CD4-positive, CD25-positive, alpha-beta regulatory T cell (primary cell): ENCODE results near the gene NADK. TPM values are rescaled to one million over a fixed set of nuclear protein-coding genes. Genes with fewer than 3 reads are reported as not detected.

ENCODE experiments used
- ATAC-seq, 2 donors: fragments of 150-1000 bp; cut with Tn5 transposase; one replicate each; pipeline ENCODE4 v1.10.0; 2021; ENCODE audit warnings: low read depth in 2 of 2, moderate number of reproducible peaks in 2 of 2, moderate library complexity in 1 of 2
- DNase-seq, 3 donors: peaks; one replicate each; pipeline versions ENCODE4 v3.0.0 to v3.0.0-alpha.2; 2012 to 2022; ENCODE audit warnings: mixed read lengths in 1 of 3
- H3K27ac ChIP-seq: one replicate; pipeline ENCODE4 v1.7.0; 2013; ENCODE audit warnings: mild to moderate bottlenecking, low read length; ENCODE audit not compliant: insufficient read depth, poor library complexity, severe bottlenecking
- H3K27me3 ChIP-seq: one replicate; pipeline ENCODE4 v1.7.0; 2013; ENCODE audit warnings: low read length; ENCODE audit not compliant: control insufficient read depth, insufficient read depth
- H3K36me3 ChIP-seq: one replicate; pipeline ENCODE4 v1.7.0; 2013; ENCODE audit warnings: mild to moderate bottlenecking, low read length, moderate library complexity; ENCODE audit not compliant: control insufficient read depth, insufficient read depth
- H3K4me1 ChIP-seq: 2 replicates; pipeline ENCODE4 v1.7.0; 2013; ENCODE audit warnings: mild to moderate bottlenecking, low read length; ENCODE audit not compliant: insufficient read depth, control insufficient read depth, poor library complexity, severe bottlenecking
- H3K4me3 ChIP-seq: one replicate; pipeline ENCODE4 v1.7.0; 2013; ENCODE audit warnings: low read depth, mild to moderate bottlenecking, low read length, moderate library complexity
- H3K9me3 ChIP-seq, 2 experiments: 1 replicate in 1 of 2; 2 replicates in 1 of 2; pipeline ENCODE4 v1.7.0; 2013; ENCODE audit warnings: low read length in 2 of 2, mild to moderate bottlenecking in 1 of 2, moderate library complexity in 1 of 2; ENCODE audit not compliant: control insufficient read depth in 2 of 2
- H3K27ac Mint-ChIP-seq, 3 donors: one replicate each; pipeline ENCODE4 v1.8.0; 2020 to 2022; ENCODE audit warnings: mild to moderate bottlenecking in 3 of 3, mixed read lengths in 3 of 3, moderate library complexity in 2 of 3
- H3K27me3 Mint-ChIP-seq: one replicate; pipeline ENCODE4 v1.8.0; 2022; ENCODE audit warnings: mild to moderate bottlenecking, mixed read lengths
- H3K36me3 Mint-ChIP-seq: one replicate; pipeline ENCODE4 v1.8.0; 2020; ENCODE audit warnings: mixed read lengths
- H3K4me1 Mint-ChIP-seq, 4 donors: one replicate each; pipeline ENCODE4 v1.8.0; 2020 to 2022; ENCODE audit warnings: mixed read lengths in 4 of 4, mild to moderate bottlenecking in 1 of 4
- H3K4me3 Mint-ChIP-seq, 4 donors: one replicate each; pipeline ENCODE4 v1.8.0; 2020 to 2022; ENCODE audit warnings: mild to moderate bottlenecking in 4 of 4, mixed read lengths in 4 of 4, moderate library complexity in 3 of 4
- H3K9me3 Mint-ChIP-seq, 7 donors: one replicate each; pipeline ENCODE4 v1.8.0; 2020 to 2022; ENCODE audit warnings: mixed read lengths in 7 of 7, mild to moderate bottlenecking in 3 of 7, moderate library complexity in 2 of 7
- polyA plus RNA-seq, 4 donors: library from polyadenylated mRNA; unstranded; fragments of 300-500 nt; fragmentation: Illumina TruSeq; gene quantifications; one replicate each; pipeline ENCODE4 v1.2.3, GENCODE V29; 2021
- total RNA-seq: library from RNA; stranded (reverse); gene quantifications from one replicate; pipeline ENCODE4 v1.2.3, GENCODE V29; 2022

The NADK gene
- total and polyA plus RNA-seq, 5 donors from 2014 or later: 18.7 to 52.6 (median 22.6) TPM

- ATAC-seq: no peak
- no peak overlapping the region for H3K27ac Mint-ChIP-seq
- Histone ChIP-seq H3K4me1 (peaks cover under 1% of the 10 kb centered on the region), H3K4me3 (no peak overlapping the region), H3K27me3 (no peaks in the 10 kb centered on the region), H3K36me3 (peaks cover 20% of the 10 kb centered on the region), H3K9me3 (no peaks in the 10 kb centered on the region), H3K27ac (no peak overlapping the region)
- DNase-seq: no peak
- H3K36me3 Mint-ChIP-seq: peaks cover 28% of the 10 kb centered on the region
- H3K9me3 Mint-ChIP-seq: peaks cover 0 to 5% (median 1%) of the 10 kb centered on the region in 7 donors
- no peaks in the 10 kb centered on the region for H3K27me3 Mint-ChIP-seq
- H3K4me3 Mint-ChIP-seq: peak overlapping the region in 1 of 4 donors; percentile 43
- peaks cover 0 to 14% (median 8%) of the 10 kb centered on the region in 4 donors for H3K4me1 Mint-ChIP-seq
These were observed 8.2 kb downstream of the NADK start for GRCh38 chr1:1770102-1770501.

DNA sequence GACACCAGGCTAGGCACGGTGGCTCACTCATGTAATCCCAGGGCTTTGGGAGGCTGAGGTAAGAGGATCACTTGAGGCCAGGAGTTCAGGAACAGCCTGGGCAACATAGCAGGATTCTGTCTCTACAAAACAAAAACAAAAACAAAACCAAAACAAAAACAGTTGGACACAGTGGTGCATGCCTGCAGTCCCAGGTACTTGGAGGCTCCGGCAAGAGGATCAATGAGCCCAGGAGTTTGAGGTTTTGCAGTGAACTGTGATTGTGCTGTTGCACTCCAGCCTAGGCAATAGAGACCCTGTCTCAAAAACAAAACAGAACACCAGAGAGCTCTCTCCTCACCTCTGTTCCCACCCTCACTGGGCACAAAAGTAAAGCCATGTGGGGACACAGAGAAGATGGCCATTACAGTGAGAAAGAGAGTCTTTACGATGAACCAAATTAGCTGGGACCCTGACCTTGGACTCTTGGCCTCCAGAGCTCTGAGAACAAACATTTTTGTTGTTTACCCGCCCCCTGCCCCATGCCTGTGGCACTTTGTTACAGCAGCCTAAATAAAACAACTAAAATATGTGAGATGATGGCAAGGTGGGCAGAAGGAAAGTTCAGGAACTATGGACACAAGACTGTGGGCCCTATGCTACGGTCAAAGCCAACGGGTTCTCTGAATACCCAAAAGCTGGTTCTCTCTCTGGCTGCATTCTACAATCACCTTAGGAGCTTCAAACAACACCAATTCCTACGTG is 9.8 kb downstream of the NADK start:
- no peaks in the 10 kb centered on the region for H3K9me3 ChIP-seq
- peaks cover 36% of the 10 kb centered on the region for H3K36me3 ChIP-seq
- DNase-seq (no peak), ATAC-seq (no peak)
- H3K4me3 ChIP-seq: no peak overlapping the region
- H3K36me3 Mint-ChIP-seq: peaks cover 32% of the 10 kb centered on the region
- no peaks in the 10 kb centered on the region for H3K4me1 ChIP-seq
- peaks cover 0 to 5% (median 1%) of the 10 kb centered on the region in 7 donors for H3K9me3 Mint-ChIP-seq
- peak overlapping the region in 2 of 3 donors; percentile 15 to 20 for H3K27ac Mint-ChIP-seq
- H3K4me1 Mint-ChIP-seq: peaks cover 0 to 14% (median 7%) of the 10 kb centered on the region in 4 donors
- no peak overlapping the region for H3K4me3 Mint-ChIP-seq
- no peak overlapping the region for H3K27ac ChIP-seq
- H3K27me3 ChIP-seq: no peaks in the 10 kb centered on the region
- H3K27me3 Mint-ChIP-seq: no peaks in the 10 kb centered on the region

- Histone ChIP-seq H3K36me3 (peaks cover 44% of the 10 kb centered on the region), H3K27me3 (no peaks in the 10 kb centered on the region), H3K4me1 (no peaks in the 10 kb centered on the region), H3K27ac (no peak overlapping the region), H3K9me3 (no peaks in the 10 kb centered on the region), H3K4me3 (no peak overlapping the region)
- no peaks in the 10 kb centered on the region for H3K27me3 Mint-ChIP-seq
- peaks cover 20% of the 10 kb centered on the region for H3K36me3 Mint-ChIP-seq
- ATAC-seq (no peak), DNase-seq (no peak)
- no peak overlapping the region for H3K27ac Mint-ChIP-seq
- H3K4me1 Mint-ChIP-seq: peaks cover 0 to 7% (median 2%) of the 10 kb centered on the region in 4 donors
- H3K9me3 Mint-ChIP-seq: no peaks in the 10 kb centered on the region
- no peak overlapping the region for H3K4me3 Mint-ChIP-seq
These were observed 13.3 kb downstream of the NADK start for GRCh38 chr1:1764876-1765470.

GRCh38 chr1:1763657-1764621 is 14.3 kb downstream of the NADK start:
- Histone ChIP-seq H3K27ac (no peak overlapping the region), H3K9me3 (no peaks in the 10 kb centered on the region), H3K36me3 (peaks cover 47% of the 10 kb centered on the region), H3K4me3 (no peak overlapping the region), H3K27me3 (no peaks in the 10 kb centered on the region), H3K4me1 (no peaks in the 10 kb centered on the region)
- ATAC-seq (peak; percentile 42 to 47), DNase-seq (no peak)
- H3K9me3 Mint-ChIP-seq: no peaks in the 10 kb centered on the region
- H3K4me3 Mint-ChIP-seq: no peak overlapping the region
- H3K27me3 Mint-ChIP-seq: no peaks in the 10 kb centered on the region
- peak overlapping the region in 1 of 3 donors; percentile 52 for H3K27ac Mint-ChIP-seq
- H3K4me1 Mint-ChIP-seq: peaks cover 0 to 7% (median 2%) of the 10 kb centered on the region in 4 donors
- peaks cover 20% of the 10 kb centered on the region for H3K36me3 Mint-ChIP-seq

- H3K27me3 Mint-ChIP-seq: no peaks in the 10 kb centered on the region
- H3K27ac ChIP-seq: no peak overlapping the region
- H3K36me3 Mint-ChIP-seq: peaks cover 14% of the 10 kb centered on the region
- peak overlapping the region in 1 of 4 donors; percentile 15 for H3K4me3 Mint-ChIP-seq
- ATAC-seq (no peak), DNase-seq (no peak)
- H3K4me3 ChIP-seq: no peak overlapping the region
- peaks cover 41% of the 10 kb centered on the region for H3K36me3 ChIP-seq
- H3K9me3 ChIP-seq: no peaks in the 10 kb centered on the region
- H3K4me1 Mint-ChIP-seq: peaks cover 0 to 2% (median 0%) of the 10 kb centered on the region in 4 donors
- no peaks in the 10 kb centered on the region for H3K27me3 ChIP-seq
- no peak overlapping the region for H3K27ac Mint-ChIP-seq
- no peaks in the 10 kb centered on the region for H3K4me1 ChIP-seq
- H3K9me3 Mint-ChIP-seq: no peaks in the 10 kb centered on the region
These were observed 16.5 kb downstream of the NADK start for GRCh38 chr1:1761504-1762376.

GRCh38 chr1:1760715-1761114 is 17.6 kb downstream of the NADK start:
- Mint-ChIP-seq H3K4me3 (no peak overlapping the region), H3K27ac (no peak overlapping the region), H3K27me3 (no peaks in the 10 kb centered on the region), H3K4me1 (peaks cover 0 to 2% (median 0%) of the 10 kb centered on the region in 4 donors), H3K36me3 (peaks cover 14% of the 10 kb centered on the region), H3K9me3 (no peaks in the 10 kb centered on the region)
- DNase-seq: no peak
- Histone ChIP-seq H3K36me3 (peaks cover 38% of the 10 kb centered on the region), H3K27ac (no peak overlapping the region), H3K4me1 (no peaks in the 10 kb centered on the region), H3K4me3 (no peak overlapping the region), H3K27me3 (no peaks in the 10 kb centered on the region), H3K9me3 (no peaks in the 10 kb centered on the region)
- ATAC-seq: no peak

DNA sequence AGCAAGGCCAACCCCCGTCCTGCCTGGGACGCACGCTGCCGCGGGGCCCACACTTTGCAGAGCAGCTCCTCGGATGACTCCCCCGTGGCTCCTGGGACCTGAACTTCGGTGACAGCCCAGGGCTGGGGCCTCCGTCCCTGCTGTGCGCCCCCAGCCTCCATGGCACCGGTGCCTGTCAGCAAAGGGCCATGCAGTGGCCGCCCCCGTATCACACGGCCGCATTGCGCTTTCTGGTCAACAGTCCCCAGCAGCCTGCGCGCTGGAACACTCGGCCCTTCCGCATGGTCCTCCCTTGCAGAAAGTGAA is 18.0 kb downstream of the NADK start:
- H3K27ac ChIP-seq: no peak overlapping the region
- H3K9me3 ChIP-seq: no peaks in the 10 kb centered on the region
- H3K36me3 Mint-ChIP-seq: peaks cover 14% of the 10 kb centered on the region
- no peaks in the 10 kb centered on the region for H3K9me3 Mint-ChIP-seq
- peaks cover 38% of the 10 kb centered on the region for H3K36me3 ChIP-seq
- H3K27ac Mint-ChIP-seq: no peak overlapping the region
- DNase-seq (no peak), ATAC-seq (no peak)
- no peaks in the 10 kb centered on the region for H3K27me3 ChIP-seq
- no peak overlapping the region for H3K4me3 Mint-ChIP-seq
- no peak overlapping the region for H3K4me3 ChIP-seq
- no peaks in the 10 kb centered on the region for H3K27me3 Mint-ChIP-seq
- peaks cover 0 to 2% (median 0%) of the 10 kb centered on the region in 4 donors for H3K4me1 Mint-ChIP-seq
- no peaks in the 10 kb centered on the region for H3K4me1 ChIP-seq
